Amygdala (tissue), 56 donors: ENCODE results near the gene SHKBP1.
"Not testable (repeated sequence)": the region's sequence is repeated elsewhere in the genome, so short reads cannot be mapped to it uniquely, and the experiment has no call there.

ENCODE experiments used
- DNase-seq, 56 donors: peaks; one replicate each; lab custom pipeline; 2025; lab: John Stamatoyannopoulos, UW

The SHKBP1 gene

DNA sequence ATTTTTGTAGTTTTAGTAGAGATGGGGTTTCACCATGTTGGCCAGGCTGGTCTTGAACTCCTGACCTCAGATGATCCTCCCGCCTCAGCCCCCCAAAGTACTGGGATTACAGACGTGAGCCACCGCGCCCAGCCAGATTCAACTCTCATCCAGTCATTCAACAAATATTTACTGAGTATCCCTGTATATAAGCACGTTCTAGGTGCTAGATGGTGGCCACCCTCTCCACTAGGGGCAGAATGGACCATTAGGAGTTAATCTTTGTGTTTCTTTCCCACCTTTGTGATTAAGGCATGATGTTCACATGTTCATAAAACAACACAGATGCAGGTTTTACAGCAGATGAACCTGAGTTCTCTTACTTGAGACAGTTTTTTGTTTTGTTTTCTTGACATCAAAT, 7.3 kb downstream of the SHKBP1 start:
- no peak for DNase-seq

DNA sequence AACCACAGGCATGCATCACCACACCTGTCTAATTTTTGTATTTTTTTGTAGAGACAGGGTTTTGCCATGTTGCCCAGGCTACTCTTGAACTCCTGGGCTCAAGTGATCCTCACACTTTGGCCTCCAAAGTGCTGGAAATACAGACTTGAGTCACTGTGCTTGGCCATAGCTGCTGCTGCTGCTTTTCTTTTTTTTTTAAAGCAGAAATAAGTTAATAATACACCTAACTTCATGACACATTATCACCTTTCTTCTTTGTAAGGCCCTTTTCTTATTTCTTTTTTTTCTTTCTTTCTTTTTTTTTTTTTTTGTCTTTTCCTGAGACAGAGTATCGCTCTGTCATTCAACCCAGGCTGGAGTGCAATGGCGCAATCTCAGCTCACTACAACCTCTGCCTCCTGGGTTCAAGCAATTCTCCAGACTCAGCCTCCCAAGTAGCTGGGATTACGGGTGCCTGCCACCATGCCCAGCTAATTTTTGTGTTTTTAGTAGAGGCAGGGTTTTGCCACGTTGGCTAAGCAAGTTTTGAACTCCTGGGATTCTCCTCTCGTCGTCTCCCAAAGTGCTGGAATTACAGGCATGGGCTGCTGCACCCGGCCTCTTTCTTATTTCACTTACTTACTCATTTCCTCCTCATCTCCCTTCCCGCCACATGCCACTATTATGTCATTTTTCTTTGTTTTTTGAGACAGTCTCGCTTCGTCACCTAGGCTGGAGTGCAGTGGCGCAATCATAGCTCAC, 8.7 kb downstream of the SHKBP1 start:
- no peak for DNase-seq

DNA sequence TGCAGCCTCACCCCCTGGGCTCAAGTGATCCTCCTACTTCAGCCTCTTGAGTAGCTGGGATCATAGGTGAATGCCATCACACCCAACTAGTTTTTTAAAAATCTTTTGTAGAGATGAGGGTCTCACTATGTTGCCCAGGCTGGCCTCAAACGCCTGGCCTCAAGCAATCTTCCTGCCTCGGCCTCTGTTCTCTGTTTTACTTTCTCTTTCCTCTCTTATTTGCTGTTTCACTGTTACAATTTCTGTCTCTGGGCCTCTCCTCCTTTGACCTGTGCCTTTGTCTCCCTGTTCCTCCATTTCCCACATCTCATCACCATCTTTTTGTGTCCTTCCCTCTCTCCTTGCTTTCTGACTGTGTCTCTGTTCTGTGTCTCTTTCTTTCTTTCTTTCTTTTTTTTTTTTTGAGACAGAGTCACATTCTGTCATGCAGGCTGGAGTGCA, 9.3 kb downstream of the SHKBP1 start:
- no peak for DNase-seq

DNA sequence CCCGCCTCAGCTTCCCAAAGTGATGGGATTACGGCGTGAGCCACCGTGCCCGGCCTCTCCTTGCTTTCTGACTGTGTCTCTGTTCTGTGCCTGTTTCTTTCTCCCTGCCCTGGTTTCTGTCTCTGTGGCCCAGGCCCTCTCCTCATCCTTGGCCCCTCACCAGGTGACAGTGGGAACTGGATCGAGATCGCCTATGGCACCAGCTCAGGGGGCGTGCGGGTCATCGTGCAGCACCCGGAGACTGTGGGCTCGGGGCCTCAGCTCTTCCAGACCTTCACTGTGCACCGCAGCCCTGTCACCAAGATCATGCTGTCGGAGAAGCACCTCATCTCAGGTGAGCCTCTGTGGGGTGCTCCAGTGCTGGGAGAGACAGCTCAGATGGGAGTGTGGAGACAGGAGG, 9.9 kb downstream of the SHKBP1 start:
- no peak for DNase-seq

DNA sequence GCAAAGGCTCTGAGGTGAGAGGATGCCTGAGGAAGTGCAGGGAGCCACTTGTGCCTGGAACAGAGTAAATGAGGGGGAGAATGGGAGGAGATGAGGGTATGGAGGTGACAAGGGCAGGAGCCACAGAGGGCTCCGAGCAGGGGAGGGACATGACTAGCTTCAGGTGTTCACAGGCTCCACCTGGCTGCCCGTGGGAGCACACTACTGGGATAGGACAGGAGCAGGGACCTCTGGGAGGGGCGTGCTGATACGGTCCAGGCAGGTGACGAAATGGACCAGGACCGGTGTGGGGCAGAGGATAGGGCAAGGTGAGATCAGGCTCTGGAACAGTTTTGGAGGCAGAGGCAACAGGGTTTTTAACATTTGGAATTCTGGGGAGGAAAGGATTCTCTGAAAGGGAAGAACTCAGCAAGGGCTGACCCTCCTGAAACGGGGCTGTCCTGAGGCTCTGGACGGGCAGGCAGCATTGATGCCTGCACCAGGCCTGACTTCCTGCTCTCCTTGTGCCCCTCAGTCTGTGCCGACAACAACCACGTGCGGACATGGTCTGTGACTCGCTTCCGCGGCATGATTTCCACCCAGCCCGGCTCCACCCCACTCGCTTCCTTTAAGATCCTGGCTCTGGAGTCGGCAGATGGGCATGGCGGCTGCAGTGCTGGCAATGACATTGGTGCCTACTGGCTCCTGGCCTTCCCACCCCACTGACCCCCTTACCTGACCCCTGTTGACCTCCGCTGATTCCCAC, 11.6 kb downstream of the SHKBP1 start:
- DNase-seq: no peak

DNA sequence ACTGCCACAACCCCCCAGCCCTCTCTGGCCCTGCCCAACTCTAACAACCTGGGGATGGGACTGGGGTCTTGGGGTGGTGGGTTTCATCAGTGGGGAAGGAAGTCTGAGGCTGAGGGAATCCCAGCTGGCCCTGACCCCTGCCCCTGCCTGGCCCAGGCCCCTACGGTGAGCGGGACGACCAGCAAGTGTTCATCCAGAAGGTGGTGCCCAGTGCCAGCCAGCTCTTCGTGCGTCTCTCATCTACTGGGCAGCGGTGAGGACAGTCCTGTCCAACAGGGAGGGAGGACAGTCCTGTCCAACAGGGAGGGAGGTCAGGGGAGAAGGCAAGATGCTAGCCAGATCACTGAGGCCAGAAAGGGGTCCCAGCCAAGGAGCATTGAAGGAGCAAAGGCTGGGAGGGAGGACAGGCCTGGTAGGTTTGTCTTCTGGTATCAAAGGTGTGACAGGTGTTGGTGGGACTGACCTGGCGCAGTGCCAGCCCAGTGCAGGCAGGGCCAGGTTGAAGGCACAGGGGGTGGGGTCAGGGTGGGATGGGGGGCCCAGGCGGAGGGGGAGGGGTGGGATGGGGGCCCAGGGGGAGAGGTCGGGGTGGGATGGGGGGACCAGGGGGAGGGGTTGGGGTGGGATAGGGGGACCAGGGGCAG, 12.4 kb downstream of the SHKBP1 start:
- no peak for DNase-seq

DNA sequence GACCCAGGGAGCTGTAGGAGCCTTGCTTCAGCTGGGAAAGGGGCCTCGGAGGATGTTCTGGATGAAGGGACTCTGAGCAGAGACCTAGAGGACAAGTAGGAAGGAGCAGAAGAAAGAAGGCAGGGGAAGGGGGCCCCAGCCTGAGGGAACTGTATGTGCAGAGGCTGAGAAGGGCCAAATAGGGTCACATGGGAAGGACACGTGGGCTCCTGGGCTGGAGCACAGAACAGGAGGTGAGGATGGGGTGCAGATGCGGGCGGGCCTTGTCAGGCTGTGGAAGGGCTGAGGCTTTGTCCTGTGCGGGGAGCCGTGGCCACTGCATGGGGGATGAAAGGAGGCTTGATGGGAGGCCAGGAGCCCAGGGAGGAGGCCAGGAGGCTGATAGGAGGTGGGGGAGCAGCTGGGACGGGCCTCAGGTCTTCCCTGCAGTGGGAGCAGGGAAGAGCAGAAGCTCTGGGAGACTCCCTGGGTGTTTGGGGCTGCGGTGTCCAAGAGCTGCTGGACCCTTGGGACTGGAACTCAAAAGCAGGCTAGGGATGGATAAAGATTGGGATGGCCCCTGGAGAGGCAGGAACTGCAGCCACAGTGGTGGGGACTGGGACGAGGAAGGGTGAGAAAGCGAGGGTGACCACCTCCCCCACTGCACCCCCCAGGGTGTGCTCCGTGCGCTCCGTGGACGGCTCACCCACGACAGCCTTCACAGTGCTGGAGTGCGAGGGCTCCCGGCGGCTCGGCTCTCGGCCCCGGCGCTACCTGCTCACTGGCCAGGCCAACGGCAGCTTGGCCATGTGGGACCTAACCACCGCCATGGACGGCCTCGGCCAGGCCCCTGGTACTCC, 13.1 kb downstream of the SHKBP1 start:
- no peak for DNase-seq

DNA sequence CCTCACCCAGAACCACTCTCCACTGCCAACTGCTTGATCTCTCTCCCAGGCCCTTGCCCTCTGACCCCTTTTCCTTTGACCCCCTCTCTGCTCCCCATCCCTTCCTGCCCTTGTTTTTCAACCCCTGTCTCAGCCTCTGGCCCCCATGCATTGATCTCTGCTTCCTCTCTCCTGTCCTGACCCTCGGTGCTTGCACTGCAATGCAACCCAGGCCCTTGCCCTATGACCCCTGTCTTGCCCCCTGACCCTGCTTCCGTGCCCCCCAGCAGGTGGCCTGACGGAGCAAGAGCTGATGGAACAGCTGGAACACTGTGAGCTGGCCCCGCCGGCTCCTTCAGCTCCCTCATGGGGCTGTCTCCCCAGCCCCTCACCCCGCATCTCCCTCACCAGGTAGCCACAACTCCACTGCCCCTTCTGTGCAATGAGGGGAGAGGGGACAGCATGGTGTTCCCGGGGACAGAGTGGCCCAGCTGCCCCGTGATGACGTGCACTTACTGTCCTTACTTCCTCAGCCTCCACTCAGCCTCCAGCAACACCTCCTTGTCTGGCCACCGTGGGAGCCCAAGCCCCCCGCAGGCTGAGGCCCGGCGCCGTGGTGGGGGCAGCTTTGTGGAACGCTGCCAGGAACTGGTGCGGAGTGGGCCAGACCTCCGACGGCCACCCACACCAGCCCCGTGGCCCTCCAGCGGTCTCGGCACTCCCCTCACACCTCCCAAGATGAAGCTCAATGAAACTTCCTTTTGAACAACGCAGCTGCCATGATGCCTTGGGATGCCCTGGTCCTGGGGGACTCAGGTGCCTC, 14.0 kb downstream of the SHKBP1 start:
- no peak for DNase-seq

DNA sequence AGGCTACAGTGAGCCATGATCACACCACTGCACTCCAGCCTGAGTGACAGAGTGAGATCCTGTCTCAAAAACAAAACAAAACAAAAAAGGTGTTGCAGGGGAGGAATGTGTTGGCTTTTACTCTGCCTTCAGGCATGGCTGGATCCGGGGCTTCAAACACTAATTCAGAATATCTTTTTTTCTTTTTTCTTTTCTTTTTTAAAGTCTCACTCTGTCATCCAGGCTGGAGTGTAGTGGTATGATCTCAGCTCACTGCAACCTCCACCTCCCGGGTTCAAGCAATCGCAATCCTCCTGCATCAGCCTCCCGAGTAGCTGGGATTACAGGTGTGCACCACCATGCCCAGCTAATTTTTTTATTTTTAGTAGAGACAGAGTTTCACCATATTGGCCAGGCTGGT, 15.1 kb downstream of the SHKBP1 start:
- DNase-seq: not testable (repeated sequence)

DNA sequence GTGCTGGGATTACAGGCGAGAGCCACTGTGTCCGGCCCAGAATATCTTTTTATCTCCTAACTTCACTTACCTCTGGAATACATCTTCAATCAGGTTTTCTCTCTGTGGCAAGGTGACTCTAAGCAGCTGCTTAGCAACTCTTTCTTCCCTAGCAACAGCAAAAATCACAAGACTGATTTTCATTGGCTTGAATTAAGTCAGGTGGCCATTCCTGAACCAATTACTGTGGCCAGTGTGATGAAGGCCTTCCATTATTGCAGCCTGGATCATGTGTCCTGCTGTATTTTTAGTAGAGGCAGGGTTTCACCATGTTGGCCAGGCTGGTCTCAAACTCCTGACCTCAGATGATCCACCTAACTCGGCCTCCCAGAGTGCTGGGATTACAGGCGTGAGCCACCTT, 15.5 kb downstream of the SHKBP1 start:
- peak in 9 of 56 donors; percentile 19 to 49 (median 33) for DNase-seq

DNA sequence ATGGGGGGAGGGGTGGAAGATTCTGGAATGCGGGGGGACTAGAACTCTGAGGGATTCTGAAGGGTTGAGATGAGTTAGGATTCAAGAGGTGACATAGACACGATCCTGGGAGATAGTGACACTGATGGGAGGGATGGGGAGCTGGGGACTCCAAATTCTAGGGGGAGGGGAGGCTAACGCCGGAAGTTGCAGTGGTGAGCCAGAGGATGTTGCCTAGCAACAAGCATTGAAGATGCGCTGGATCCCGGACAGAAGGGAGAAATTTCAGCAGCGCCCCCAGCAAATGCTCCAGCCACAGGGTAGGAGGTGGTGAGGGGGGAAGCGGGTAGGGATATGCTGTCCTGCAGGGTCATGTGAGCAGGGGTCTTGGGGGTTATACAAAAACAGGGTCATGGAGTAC, 17.6 kb downstream of the SHKBP1 start:
- DNase-seq: peak in 9 of 56 donors; percentile 22 to 65 (median 45)

DNA sequence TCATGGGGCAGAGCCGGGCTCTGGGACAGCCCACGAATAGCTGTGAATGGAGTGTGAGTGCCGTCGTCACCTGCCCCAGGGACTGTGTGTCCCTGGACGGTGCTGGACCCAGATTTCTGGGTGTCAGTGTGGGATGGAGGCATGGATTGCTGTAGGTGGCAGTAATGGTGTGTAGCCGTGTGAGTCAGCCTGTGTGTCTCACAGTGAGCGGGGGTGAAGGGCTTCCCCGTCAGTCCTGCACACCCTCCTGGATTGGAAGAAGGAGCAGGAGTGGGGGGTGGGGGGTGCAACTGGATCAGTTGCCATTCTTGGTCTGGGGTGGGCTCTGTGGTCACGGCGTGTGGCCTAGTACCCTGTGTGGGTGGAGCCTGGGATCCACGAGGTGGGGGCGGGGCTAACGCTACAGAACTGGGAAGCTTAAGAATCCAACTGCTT, 18.0 kb downstream of the SHKBP1 start:
- peak in 17 of 56 donors; percentile 12 to 65 (median 38) for DNase-seq

DNA sequence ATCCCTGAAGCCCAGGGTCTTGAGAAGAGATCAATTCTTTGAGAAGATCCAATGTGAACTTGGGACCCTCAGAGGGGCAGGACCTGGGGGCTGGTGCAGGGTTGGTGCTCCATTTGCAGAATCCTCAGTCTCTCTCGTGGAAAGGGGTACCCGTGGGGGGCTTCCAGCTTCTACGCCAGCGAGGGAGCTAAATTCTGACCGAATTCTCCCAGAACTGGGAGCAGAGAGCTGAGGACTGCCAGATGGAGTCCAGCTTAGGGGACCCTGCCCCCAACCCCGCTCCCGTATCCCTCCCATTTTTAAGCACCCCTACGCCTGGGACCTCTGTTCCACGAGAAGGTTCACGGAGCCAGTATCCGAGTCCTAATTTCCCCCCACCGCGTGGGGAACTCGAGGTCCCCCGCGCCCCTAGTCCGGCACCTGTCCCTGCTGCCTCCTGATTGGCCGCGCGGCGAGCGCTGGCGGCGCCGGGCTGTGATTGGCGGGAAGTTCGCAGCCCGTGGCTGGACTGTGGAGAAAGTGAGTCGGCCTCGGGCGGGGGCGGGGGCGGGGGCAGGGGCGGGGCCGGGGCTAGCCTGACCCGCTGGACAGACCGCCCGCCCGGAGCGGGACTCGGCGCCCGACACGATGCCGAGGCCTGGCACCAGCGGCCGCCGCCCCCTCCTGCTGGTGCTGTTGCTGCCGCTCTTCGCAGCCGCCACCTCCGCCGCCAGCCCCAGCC, 20.1 kb downstream of the SHKBP1 start:
- DNase-seq: peak in 9 of 56 donors; percentile 14 to 62 (median 26)

DNA sequence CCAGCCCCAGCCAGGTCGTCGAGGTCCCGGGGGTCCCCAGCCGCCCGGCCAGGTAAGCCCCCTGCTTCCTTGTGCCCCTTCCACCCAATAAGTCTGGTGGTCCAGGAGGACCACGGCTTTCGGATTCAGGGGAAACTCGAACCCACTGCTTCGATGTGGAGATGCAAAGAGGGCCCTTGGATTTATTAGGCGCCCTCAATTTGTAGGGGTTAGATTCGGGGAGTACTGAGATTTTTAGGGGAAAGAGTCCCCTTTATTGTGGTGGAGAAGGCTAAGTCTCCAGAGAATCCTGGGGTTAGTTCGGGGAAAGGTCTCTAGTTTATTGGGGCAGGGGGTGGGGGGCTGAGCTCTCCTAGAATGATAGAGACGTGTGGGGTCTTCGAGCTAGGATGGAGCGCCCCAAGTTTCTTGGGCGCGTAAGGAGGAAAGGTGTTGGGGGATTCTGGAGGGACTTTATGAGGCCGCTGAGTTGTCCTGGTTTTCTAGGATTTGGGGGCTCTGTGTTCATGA, 20.7 kb downstream of the SHKBP1 start:
- no peak for DNase-seq

DNA sequence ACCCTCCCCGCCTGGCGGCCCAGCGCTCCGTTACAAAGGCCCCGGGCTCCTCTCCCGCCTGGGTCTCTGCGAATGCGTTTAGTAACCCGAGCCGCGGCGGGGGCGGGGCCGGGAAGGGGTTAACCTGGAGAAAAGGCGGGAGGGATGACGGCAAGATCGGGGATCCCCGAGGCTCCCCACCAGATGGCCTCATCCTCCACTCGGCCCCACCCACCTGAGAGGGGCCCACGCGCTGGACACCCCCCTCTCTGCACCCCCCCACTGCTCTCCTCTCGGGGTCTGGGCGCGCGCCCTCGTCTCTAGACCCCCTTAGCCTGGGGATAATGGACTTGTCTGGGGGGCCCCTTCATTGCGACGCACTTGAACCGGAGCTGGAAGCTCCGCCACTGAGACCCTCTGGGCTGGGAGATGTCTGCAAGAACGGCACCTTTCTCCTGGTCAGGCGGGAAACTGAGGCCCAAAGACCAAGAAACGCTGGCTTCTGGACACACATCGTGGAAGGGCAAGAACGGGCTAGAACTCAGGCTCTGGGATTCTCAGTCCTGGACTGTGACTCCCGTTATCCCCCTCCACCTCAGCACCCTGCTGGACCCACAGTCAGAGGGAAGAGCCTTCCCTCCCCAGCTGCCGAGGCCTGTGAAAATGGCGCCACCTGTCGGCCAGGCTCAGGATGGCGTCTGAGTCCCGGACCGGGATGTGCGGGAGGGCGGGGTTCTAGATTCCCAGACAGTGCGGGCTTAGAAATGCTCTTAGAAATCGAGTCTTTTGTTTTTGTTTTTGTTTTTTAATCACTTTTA, 21.6 kb downstream of the SHKBP1 start:
- peak in 52 of 56 donors; percentile 12 to 88 (median 65) for DNase-seq

DNA sequence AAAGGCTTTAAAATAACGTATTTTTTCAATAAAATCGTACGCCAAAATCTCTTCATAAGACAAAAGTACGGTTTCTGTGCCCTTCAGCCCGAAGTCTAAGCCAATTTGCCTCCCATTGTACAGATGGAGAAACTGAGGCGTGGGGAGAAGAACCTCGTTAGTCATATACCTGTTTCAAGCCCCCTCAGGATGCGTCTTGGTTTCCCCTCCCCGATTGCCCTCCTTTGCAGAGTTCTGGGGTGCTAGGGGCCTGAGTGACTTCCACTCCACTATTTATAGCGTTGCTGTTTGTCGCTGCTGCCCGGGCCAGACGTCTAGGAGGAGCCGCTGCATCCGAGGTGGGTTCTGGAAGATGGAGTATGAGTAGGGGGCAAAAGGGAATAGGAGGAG, 22.2 kb downstream of the SHKBP1 start:
- no peak for DNase-seq

DNA sequence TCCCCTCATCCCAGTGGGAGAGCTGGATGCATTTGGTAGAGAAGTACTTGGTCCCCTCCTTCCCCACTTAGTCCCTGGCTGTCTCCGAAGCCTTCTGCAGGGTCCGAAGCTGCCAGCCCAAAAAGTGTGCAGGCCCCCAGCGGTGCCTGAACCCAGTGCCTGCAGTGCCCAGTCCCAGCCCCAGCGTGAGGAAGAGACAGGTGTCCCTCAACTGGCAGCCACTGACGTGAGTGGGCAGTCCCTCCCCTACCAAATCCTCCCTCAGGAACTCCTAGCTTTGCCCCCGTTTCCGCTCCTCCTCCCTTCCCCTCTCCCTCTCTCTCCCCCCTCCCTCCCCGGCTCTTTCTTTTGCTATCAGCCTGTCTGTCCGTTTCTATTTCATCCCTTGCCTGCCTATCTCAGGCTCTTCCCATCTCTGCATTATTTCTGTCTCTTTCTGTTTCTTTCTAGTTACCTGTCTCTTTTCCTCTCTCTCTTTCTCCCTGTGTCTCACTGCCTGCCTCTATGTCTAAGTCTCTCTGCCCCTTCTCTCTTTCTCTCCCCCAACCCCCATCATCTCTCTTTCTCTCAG, 22.7 kb downstream of the SHKBP1 start:
- no peak for DNase-seq
